HepG2 (cell line): ENCODE data around the gene CD300LF. TPM values are rescaled to one million over a fixed set of nuclear protein-coding genes. Genes with fewer than 3 reads are reported as not detected.

Experiments used
- CREB1 ChIP-seq, 2 experiments: fragments of 450-650 bp in 1 of 2; IDR thresholded peaks; 2 replicates each; pipeline ENCODE4 v1.6.1; 2016 to 2017; ENCODE audit warnings: control low read depth in 1 of 2, mild to moderate bottlenecking in 1 of 2, missing compliant biosample characterization in 1 of 2, missing genetic modification characterization in 1 of 2
- ELF3 ChIP-seq: IDR thresholded peaks from 2 replicates; pipeline ENCODE4 v1.6.1; 2016; ENCODE audit warnings: missing genetic modification reagents, missing compliant biosample characterization
- ESRRA ChIP-seq: sonication (generic); formaldehyde crosslinking; IDR thresholded peaks from 2 replicates; pipeline ENCODE4 v1.5.1; 2020; ENCODE audit warnings: mild to moderate bottlenecking, low read depth, missing genetic modification reagents
- FOXA3 ChIP-seq: IDR thresholded peaks from 2 replicates; pipeline ENCODE4 v1.6.1; 2016; ENCODE audit warnings: missing genetic modification reagents, missing compliant biosample characterization
- GATA4 ChIP-seq: sonication (generic); IDR thresholded peaks from 2 replicates; pipeline ENCODE4 v1.6.1; 2016; ENCODE audit warnings: antibody characterized with exemption, low read depth, borderline replicate concordance
- GTF3A ChIP-seq: sonication (generic); formaldehyde crosslinking; conservative IDR thresholded peaks from 2 replicates; pipeline ENCODE4 v1.4.0; 2020; ENCODE audit warnings: mild to moderate bottlenecking, missing genetic modification reagents
- MTA1 ChIP-seq: sonication (generic); formaldehyde crosslinking; IDR thresholded peaks from 2 replicates; pipeline ENCODE4 v1.4.0; 2020; ENCODE audit warnings: missing genetic modification reagents, mild to moderate bottlenecking, borderline replicate concordance
- MYC ChIP-seq: sonication (generic); formaldehyde crosslinking; IDR thresholded peaks from 2 replicates; pipeline ENCODE4 v1.9.0; 2021; ENCODE audit warnings: missing genetic modification reagents, borderline replicate concordance
- PBX2 ChIP-seq: IDR thresholded peaks from 2 replicates; pipeline ENCODE4 v1.6.1; 2016; ENCODE audit warnings: control low read depth
- PHF21A ChIP-seq: sonication (generic); formaldehyde crosslinking; IDR thresholded peaks from 2 replicates; pipeline ENCODE4 v1.5.0; 2020; ENCODE audit warnings: mild to moderate bottlenecking, missing genetic modification reagents
- PHF8 ChIP-seq: sonication (generic); formaldehyde crosslinking; IDR thresholded peaks from 2 replicates; pipeline ENCODE4 v1.5.0; 2020; ENCODE audit warnings: missing genetic modification reagents
- RAD21 ChIP-seq: fragments of 450-650 bp; formaldehyde crosslinking; IDR thresholded peaks from 2 replicates; pipeline ENCODE4 v1.5.0; 2020; ENCODE audit warnings: mild to moderate bottlenecking
- RBFOX2 ChIP-seq: fragments of 200-400 bp; formaldehyde crosslinking; IDR thresholded peaks from 2 replicates; pipeline ENCODE4 v1.6.1; 2017; ENCODE audit warnings: low read depth, mild to moderate bottlenecking, low read length
- SMAD3 ChIP-seq: sonication (generic); formaldehyde crosslinking; IDR thresholded peaks from 2 replicates; pipeline ENCODE4 v1.4.0; 2020; ENCODE audit warnings: missing genetic modification reagents
- SMYD3 ChIP-seq: sonication (generic); formaldehyde crosslinking; IDR thresholded peaks from 2 replicates; pipeline ENCODE4 v1.8.1; 2023; ENCODE audit warnings: mild to moderate bottlenecking, missing genetic modification reagents
- TCF12 ChIP-seq, 2 experiments: fragments of 450-650 bp in 1 of 2; sonication (generic) in 1 of 2; formaldehyde crosslinking in 1 of 2; IDR thresholded peaks; 2 replicates each; pipeline versions ENCODE4 v1.6.1 to v1.8.0; 2017 to 2022; ENCODE audit warnings: antibody characterized with exemption in 1 of 2, mild to moderate bottlenecking in 1 of 2, missing genetic modification reagents in 1 of 2, moderate library complexity in 1 of 2
- TEF ChIP-seq: sonication (generic); formaldehyde crosslinking; IDR thresholded peaks from 2 replicates; pipeline ENCODE4 v1.5.0; 2020; ENCODE audit warnings: missing genetic modification reagents
- ZBTB42 ChIP-seq: sonication (generic); formaldehyde crosslinking; IDR thresholded peaks from 2 replicates; pipeline ENCODE4 v1.5.0; 2020; ENCODE audit warnings: mild to moderate bottlenecking, missing genetic modification reagents
- ZNF180 ChIP-seq: sonication (generic); formaldehyde crosslinking; IDR thresholded peaks from 2 replicates; pipeline ENCODE4 v1.4.0; 2020; ENCODE audit warnings: low read depth, missing genetic modification reagents, borderline replicate concordance
- ZNF263 ChIP-seq: sonication (generic); formaldehyde crosslinking; IDR thresholded peaks from 2 replicates; pipeline ENCODE4 v1.4.0; 2020; ENCODE audit warnings: missing genetic modification reagents
- ZNF331 ChIP-seq: sonication (generic); formaldehyde crosslinking; IDR thresholded peaks from 2 replicates; pipeline ENCODE4 v1.4.0; 2020; ENCODE audit warnings: missing genetic modification reagents
- ZNF44 ChIP-seq: sonication (generic); formaldehyde crosslinking; IDR thresholded peaks from 2 replicates; pipeline ENCODE4 v1.5.1; 2020; ENCODE audit warnings: mild to moderate bottlenecking, missing genetic modification reagents
- ZNF510 ChIP-seq: sonication (generic); formaldehyde crosslinking; IDR thresholded peaks from 2 replicates; pipeline ENCODE4 v1.4.0; 2020; ENCODE audit warnings: low read depth, mild to moderate bottlenecking, missing genetic modification reagents
- ZNF788 ChIP-seq: sonication (generic); formaldehyde crosslinking; IDR thresholded peaks from 2 replicates; pipeline ENCODE4 v1.5.0; 2020; ENCODE audit warnings: mild to moderate bottlenecking, missing genetic modification reagents, borderline replicate concordance
- ZSCAN31 ChIP-seq: sonication (generic); formaldehyde crosslinking; IDR thresholded peaks from 2 replicates; pipeline ENCODE4 v1.5.0; 2020; ENCODE audit warnings: low read depth, mild to moderate bottlenecking, missing genetic modification reagents
- polyA plus RNA-seq, 8 experiments: library from polyadenylated mRNA; depleted of rRNA in 3 of 8; stranded (reverse) in 7 of 8; unstranded in 1 of 8; fragments of >200 nt; fragmentation: Illumina TruSeq in 4 of 8; extraction: Trizol in 4 of 8; gene quantifications; 2 replicates each; pipeline versions ENCODE4 v1.2.1 to v1.2.3, GENCODE V29; 2011 to 2016; ENCODE audit warnings: low read depth in 4 of 8, missing spikeins in 1 of 8, mixed read lengths in 1 of 8; ENCODE audit not compliant: insufficient read depth in 1 of 8
- total RNA-seq, 5 experiments: library from RNA; depleted of rRNA; stranded (reverse); fragments of >200 nt; fragmentation: Illumina TruSeq; extraction: Trizol; gene quantifications; 2 replicates each; pipeline ENCODE4 v1.2.3, GENCODE V29; 2016; ENCODE audit warnings: low read depth in 1 of 5
- TF ChIP-seq, protein P1 (sequence below): sonication (generic); formaldehyde crosslinking; IDR thresholded peaks from 2 replicates; pipeline ENCODE4 v1.8.0; 2022; ENCODE audit warnings: low read depth, missing genetic modification reagents
- TF ChIP-seq, protein P2 (sequence below): sonication (generic); formaldehyde crosslinking; IDR thresholded peaks from 2 replicates; pipeline ENCODE4 v1.4.0; 2020; ENCODE audit warnings: missing genetic modification reagents

Gene CD300LF
- total and polyA plus RNA-seq, 2 of the 13 experiments (the other 11 are each of a cell fraction or from before 2014, with no cell fraction given) = not detected

DNA sequence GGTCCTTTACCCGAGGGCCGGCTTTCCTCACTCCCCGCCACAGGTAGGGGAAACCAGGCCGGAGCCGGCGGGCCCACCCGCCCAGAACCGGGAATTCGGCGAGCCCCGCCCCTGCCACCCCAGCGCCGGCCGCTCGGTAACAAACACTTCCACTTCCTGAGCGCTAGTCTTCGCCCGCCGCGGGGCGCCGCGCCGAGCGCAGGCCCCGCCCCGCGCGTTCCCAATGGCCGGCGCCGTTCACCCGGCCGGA lies 35.5 kb upstream of the CD300LF start (continued):
- TF ChIP-seq TCF12 (IDR thresholded peaks at IDR 0.05) (no peak), TCF12 (CRISPR knock-in tag; IDR thresholded peaks at IDR 0.05) (no peak; the same call in none of the 2 replicates), SMYD3 (0 out of 2 replicates have a peak, but pooled peaks have one; percentile 20), ZNF180 (CRISPR knock-in tag) (no peak), ZBTB42 (CRISPR knock-in tag) (no peak), MTA1 (CRISPR knock-in tag) (no peak), ZNF44 (CRISPR knock-in tag) (no peak), ELF3 (CRISPR knock-in tag) (peak; percentile 45; the same call in 1 of the 2 replicates), PHF21A (CRISPR knock-in tag) (peak; percentile 49; the same call in 1 of the 2 replicates), CREB1 (IDR thresholded peaks at IDR 0.05) (no peak), CREB1 (CRISPR knock-in tag; IDR thresholded peaks at IDR 0.05) (no peak), ZSCAN31 (CRISPR knock-in tag) (no peak), PBX2 (no peak), ESRRA (no peak), ZNF788 (0 out of 2 replicates have a peak, but pooled peaks have one; percentile 1), ZNF510 (CRISPR knock-in tag) (no peak), MYC (CRISPR knock-in tag) (no peak), RAD21 (CRISPR knock-in tag) (no peak), ZNF331 (no peak), PHF8 (CRISPR knock-in tag) (peak; percentile 27; the same call in 1 of the 2 replicates), GTF3A (CRISPR knock-in tag) (no peak), FOXA3 (CRISPR knock-in tag) (no peak), ZNF263 (CRISPR knock-in tag) (no peak), GATA4 (no peak), TEF (no peak), RBFOX2 (no peak), SMAD3 (CRISPR knock-in tag) (no peak)
- TF ChIP-seq, protein P1, sequence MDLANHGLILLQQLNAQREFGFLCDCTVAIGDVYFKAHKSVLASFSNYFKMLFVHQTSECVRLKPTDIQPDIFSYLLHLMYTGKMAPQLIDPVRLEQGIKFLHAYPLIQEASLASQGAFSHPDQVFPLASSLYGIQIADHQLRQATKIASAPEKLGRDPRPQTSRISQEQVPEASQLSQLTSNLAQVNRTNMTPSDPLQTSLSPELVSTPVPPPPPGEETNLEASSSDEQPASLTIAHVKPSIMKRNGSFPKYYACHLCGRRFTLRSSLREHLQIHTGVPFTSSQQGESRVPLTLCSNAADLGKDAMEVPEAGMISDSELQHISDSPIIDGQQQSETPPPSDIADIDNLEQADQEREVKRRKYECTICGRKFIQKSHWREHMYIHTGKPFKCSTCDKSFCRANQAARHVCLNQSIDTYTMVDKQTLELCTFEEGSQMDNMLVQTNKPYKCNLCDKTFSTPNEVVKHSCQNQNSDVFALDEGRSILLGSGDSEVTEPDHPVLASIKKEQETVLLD = peak; percentile 66
- TF ChIP-seq, protein P2, sequence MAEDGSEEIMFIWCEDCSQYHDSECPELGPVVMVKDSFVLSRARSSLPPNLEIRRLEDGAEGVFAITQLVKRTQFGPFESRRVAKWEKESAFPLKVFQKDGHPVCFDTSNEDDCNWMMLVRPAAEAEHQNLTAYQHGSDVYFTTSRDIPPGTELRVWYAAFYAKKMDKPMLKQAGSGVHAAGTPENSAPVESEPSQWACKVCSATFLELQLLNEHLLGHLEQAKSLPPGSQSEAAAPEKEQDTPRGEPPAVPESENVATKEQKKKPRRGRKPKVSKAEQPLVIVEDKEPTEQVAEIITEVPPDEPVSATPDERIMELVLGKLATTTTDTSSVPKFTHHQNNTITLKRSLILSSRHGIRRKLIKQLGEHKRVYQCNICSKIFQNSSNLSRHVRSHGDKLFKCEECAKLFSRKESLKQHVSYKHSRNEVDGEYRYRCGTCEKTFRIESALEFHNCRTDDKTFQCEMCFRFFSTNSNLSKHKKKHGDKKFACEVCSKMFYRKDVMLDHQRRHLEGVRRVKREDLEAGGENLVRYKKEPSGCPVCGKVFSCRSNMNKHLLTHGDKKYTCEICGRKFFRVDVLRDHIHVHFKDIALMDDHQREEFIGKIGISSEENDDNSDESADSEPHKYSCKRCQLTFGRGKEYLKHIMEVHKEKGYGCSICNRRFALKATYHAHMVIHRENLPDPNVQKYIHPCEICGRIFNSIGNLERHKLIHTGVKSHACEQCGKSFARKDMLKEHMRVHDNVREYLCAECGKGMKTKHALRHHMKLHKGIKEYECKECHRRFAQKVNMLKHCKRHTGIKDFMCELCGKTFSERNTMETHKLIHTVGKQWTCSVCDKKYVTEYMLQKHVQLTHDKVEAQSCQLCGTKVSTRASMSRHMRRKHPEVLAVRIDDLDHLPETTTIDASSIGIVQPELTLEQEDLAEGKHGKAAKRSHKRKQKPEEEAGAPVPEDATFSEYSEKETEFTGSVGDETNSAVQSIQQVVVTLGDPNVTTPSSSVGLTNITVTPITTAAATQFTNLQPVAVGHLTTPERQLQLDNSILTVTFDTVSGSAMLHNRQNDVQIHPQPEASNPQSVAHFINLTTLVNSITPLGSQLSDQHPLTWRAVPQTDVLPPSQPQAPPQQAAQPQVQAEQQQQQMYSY (CRISPR knock-in tag) = no peak
